GM23248 (cell line): Measurements from ENCODE around the gene TBL3.

ENCODE experiments used
- EZH2 ChIP-seq: fragments of 200-600 bp; sonication (generic); IDR thresholded peaks from 2 replicates; pipeline ENCODE4 v1.6.1; 2018; ENCODE audit warnings: antibody characterized with exemption, mild to moderate bottlenecking; ENCODE audit not compliant: insufficient read depth, poor library complexity, severe bottlenecking
- EZH2phosphoT487 ChIP-seq: fragments of 200-600 bp; sonication (generic); IDR thresholded peaks from 2 replicates; pipeline ENCODE4 v1.6.1; 2018; ENCODE audit warnings: antibody characterized with exemption, moderate library complexity, mild to moderate bottlenecking, low read depth; ENCODE audit not compliant: insufficient read depth

GRCh38 chr16:2008631-2009163, 36.8 kb downstream of the TBL3 start:
- no peak for TF ChIP-seq EZH2
- TF ChIP-seq EZH2phosphoT487 = no peak
